OCI-LY7 (cell line): ENCODE results near the gene PCDHB11. TPM values are rescaled to one million over a fixed set of nuclear protein-coding genes. Genes with fewer than 3 reads are reported as not detected.
"Not testable (repeated sequence)": the region's sequence is repeated elsewhere in the genome, so short reads cannot be mapped to it uniquely, and the experiment has no call there.

ENCODE experiments used
- BruUV-seq: library from RNA; stranded (reverse); fragments of 400-500 nt; replicated peaks from 2 replicates; lab custom pipeline; 2021; lab: Mats Ljungman, UMichigan
- CTCF ChIA-PET: fragments of 300-600 bp; sonication (Branson Sonifier 250); formaldehyde crosslinking; loops from one replicate; lab custom pipeline; 2022; ENCODE audit warnings: antibody characterized with exemption; ENCODE audit not compliant: unreplicated experiment; lab: Charles Lee
- POLR2A ChIA-PET: fragments of 300-600 bp; sonication (Branson Sonifier 250); formaldehyde crosslinking; loops from one replicate; lab custom pipeline; 2022; ENCODE audit warnings: antibody characterized with exemption; lab: Charles Lee
- DNase-seq: peaks from one replicate; pipeline ENCODE4 v3.0.0-alpha.2; 2015; ENCODE audit warnings: low spot score
- H2AFZ ChIP-seq: fragments of 200-600 bp; sonication (generic), shearing (Covaris generic); 2 replicates; pipeline ENCODE4 v1.6.1; 2014; ENCODE audit warnings: mild to moderate bottlenecking, antibody characterized with exemption, low read length, moderate library complexity
- H3K27ac ChIP-seq: fragments of 200-600 bp; sonication (generic); 2 replicates; pipeline ENCODE4 v1.5.1; 2014; ENCODE audit warnings: mixed run types, low read depth, mild to moderate bottlenecking, moderate library complexity, low read length, inconsistent platforms; ENCODE audit not compliant: poor library complexity, severe bottlenecking
- H3K36me3 ChIP-seq: fragments of 200-600 bp; sonication (generic); 2 replicates; pipeline ENCODE4 v1.6.1; 2014; ENCODE audit warnings: mild to moderate bottlenecking, antibody characterized with exemption, low read length, moderate library complexity, mixed read lengths; ENCODE audit not compliant: insufficient read depth
- H3K4me1 ChIP-seq: fragments of 200-600 bp; sonication (generic); 2 replicates; pipeline ENCODE4 v1.5.1; 2014; ENCODE audit warnings: mild to moderate bottlenecking, low read length; ENCODE audit not compliant: insufficient read depth, poor library complexity, severe bottlenecking
- H3K4me2 ChIP-seq: fragments of 200-600 bp; sonication (generic); 2 replicates; pipeline ENCODE4 v1.6.1; 2014; ENCODE audit warnings: mild to moderate bottlenecking, low read length
- H3K4me3 ChIP-seq: fragments of 200-600 bp; sonication (generic); 2 replicates; pipeline ENCODE4 v1.5.1; 2014; ENCODE audit warnings: mild to moderate bottlenecking, low read depth, low read length; ENCODE audit not compliant: poor library complexity, severe bottlenecking
- H3K79me2 ChIP-seq: fragments of 200-600 bp; sonication (generic); 2 replicates; pipeline ENCODE4 v1.6.1; 2016; ENCODE audit warnings: low read depth, mild to moderate bottlenecking, low read length, moderate library complexity, mixed read lengths; ENCODE audit not compliant: insufficient read depth
- H3K9me2 ChIP-seq: fragments of 200-600 bp; sonication (generic); 2 replicates; pipeline ENCODE4 v1.6.1; 2016; ENCODE audit warnings: mild to moderate bottlenecking, low read length, mixed read lengths; ENCODE audit not compliant: insufficient read depth
- H3K9me3 ChIP-seq: fragments of 200-600 bp; sonication (generic); 2 replicates; pipeline ENCODE4 v1.6.1; 2014; ENCODE audit warnings: mild to moderate bottlenecking, mixed run types, low read length, mixed read lengths
- H4K20me1 ChIP-seq: fragments of 200-600 bp; sonication (generic); 2 replicates; pipeline ENCODE4 v1.6.1; 2014; ENCODE audit warnings: mild to moderate bottlenecking, antibody characterized with exemption, low read length, moderate library complexity, mixed read lengths; ENCODE audit not compliant: insufficient read depth
- CTCF ChIP-seq: fragments of 200-600 bp; sonication (generic); conservative IDR thresholded peaks from 2 replicates; pipeline ENCODE4 v1.5.1; 2014; ENCODE audit warnings: mild to moderate bottlenecking, antibody characterized with exemption, low read length, moderate library complexity, mixed read lengths
- EZH2phosphoT487 ChIP-seq: fragments of 200-600 bp; sonication (generic); IDR thresholded peaks from 2 replicates; pipeline ENCODE4 v1.6.1; 2018; ENCODE audit warnings: low read depth, borderline replicate concordance, mild to moderate bottlenecking, mixed run types, antibody characterized with exemption, low read length, moderate library complexity, mixed read lengths
- intact Hi-C: fragments of 100-400 bp; cut with micrococcal nuclease; formaldehyde crosslinking; loops from one replicate; pipeline ENCODE4 v1.10.0; 2022; ENCODE audit not compliant: unreplicated experiment
- total RNA-seq, 2 experiments: library from RNA; depleted of rRNA in 1 of 2; stranded (reverse); fragments of >200 nt in 1 of 2; shearing (Covaris generic) in 1 of 2; gene quantifications; 2 replicates each; pipeline ENCODE4 v1.2.3, GENCODE V29; 2014 to 2022

PCDHB11 gene
- total RNA-seq, 2 experiments from 2014 or later: not detected

- intact Hi-C loops: no loop called here
- Histone ChIP-seq H2AFZ (0 out of 2 replicates have a peak within 1 kb of the TSS, but pooled peaks have one; percentile 8), H3K79me2 (no peaks in the 10 kb centered on the region), H3K4me1 (no peaks in the 10 kb centered on the region), H3K4me3 (no peak within 1 kb of the TSS), H3K36me3 (no peaks in the 10 kb centered on the region), H4K20me1 (no peaks in the 10 kb centered on the region), H3K9me3 (no peaks in the 10 kb centered on the region), H3K4me2 (no peak within 1 kb of the TSS), H3K27ac (no peak within 1 kb of the TSS), H3K9me2 (no peaks in the 10 kb centered on the region)
- peak; percentile 26 for DNase-seq
- TF ChIP-seq EZH2phosphoT487 (no peak), CTCF (peak; percentile 83)
- ChIA-PET CTCF (no interaction called here), POLR2A (interaction anchor here (0.6 kb wide), 1 partner anchor 140 kb away, joined by 3 read pairs; no protein-coding TSS in a partner anchor)
- BruUV-seq: no TSS peak
Observed at GRCh38 chr5:141172381-141173204, 26.8 kb upstream of the PCDHB11 start, which contains the start of gene PCDHB7. Gene PCDHB7, plus strand, starts transcription at chr5:141172644. Its CDS starts 192 bp downstream, at chr5:141172836.

GRCh38 chr5:141174291-141175104, 24.9 kb upstream of the PCDHB11 start:
- H3K36me3 ChIP-seq, H3K4me2 ChIP-seq, H3K4me1 ChIP-seq, H3K9me2 ChIP-seq, H3K9me3 ChIP-seq, POLR2A ChIA-PET, DNase-seq, H3K4me3 ChIP-seq, intact Hi-C loops, H3K27ac ChIP-seq, BruUV-seq, H3K79me2 ChIP-seq, CTCF ChIA-PET, H2AFZ ChIP-seq, H4K20me1 ChIP-seq: not testable (repeated sequence)

- no TSS peak for BruUV-seq
- no peaks in the 10 kb centered on the region for H4K20me1 ChIP-seq
- no peak overlapping the region for H3K4me3 ChIP-seq
- no peak overlapping the region for H3K27ac ChIP-seq
- no peak for DNase-seq
- no peaks in the 10 kb centered on the region for H3K9me3 ChIP-seq
- intact Hi-C loops: no loop called here
- H3K79me2 ChIP-seq: no peaks in the 10 kb centered on the region
- H2AFZ ChIP-seq: no peak overlapping the region
- H3K4me1 ChIP-seq: no peaks in the 10 kb centered on the region
- no peaks in the 10 kb centered on the region for H3K9me2 ChIP-seq
- ChIA-PET POLR2A (no interaction called here), CTCF (no interaction called here)
- no peaks in the 10 kb centered on the region for H3K36me3 ChIP-seq
- H3K4me2 ChIP-seq: no peak overlapping the region
- TF ChIP-seq CTCF (no peak), EZH2phosphoT487 (no peak)
Observed at GRCh38 chr5:141175933-141176332, 23.5 kb upstream of the PCDHB11 start.

GRCh38 chr5:141177577-141178191, 21.7 kb upstream of the PCDHB11 start, which contains the start of gene PCDHB8:
Gene PCDHB8, plus strand, starts transcription at chr5:141177790. Its CDS starts 245 bp downstream, at chr5:141178035.
- POLR2A ChIA-PET, H3K79me2 ChIP-seq, DNase-seq, H2AFZ ChIP-seq, H3K9me2 ChIP-seq, BruUV-seq, H4K20me1 ChIP-seq, H3K27ac ChIP-seq, H3K4me1 ChIP-seq, H3K4me3 ChIP-seq, H3K9me3 ChIP-seq, intact Hi-C loops, H3K4me2 ChIP-seq, H3K36me3 ChIP-seq, CTCF ChIA-PET: not testable (repeated sequence)
